Upper lobe of left lung (tissue), 6 donors: ENCODE data around the gene SMYD3. TPM values are rescaled to one million over a fixed set of nuclear protein-coding genes. Genes with fewer than 3 reads are reported as not detected.

ENCODE experiments used
- ATAC-seq, 2 donors: fragments of 200-7000 bp; cut with Tn5 transposase; one replicate each; pipeline ENCODE4 v1.9.1; 2022; ENCODE audit warnings: mild to moderate bottlenecking in 2 of 2, moderate library complexity in 2 of 2; ENCODE audit not compliant: low FRiP score in 2 of 2
- DNase-seq, 2 donors: peaks; one replicate each; pipeline ENCODE4 v3.0.0-alpha.2; 2019 to 2020
- H3K27ac ChIP-seq, 4 donors: fragments of 200-600 bp; sonication (generic); one replicate each; pipeline ENCODE4 v1.5.1; 2016 to 2019
- H3K27me3 ChIP-seq, 4 donors: fragments of 200-600 bp; sonication (generic); one replicate each; pipeline ENCODE4 v1.5.1; 2017 to 2019
- H3K36me3 ChIP-seq, 4 donors: fragments of 200-600 bp; sonication (generic); one replicate each; pipeline ENCODE4 v1.5.1; 2016 to 2019
- H3K4me1 ChIP-seq, 4 donors: fragments of 200-600 bp; sonication (generic); one replicate each; pipeline ENCODE4 v1.5.1; 2018 to 2019
- H3K4me3 ChIP-seq, 4 donors: fragments of 200-600 bp; sonication (generic); one replicate each; pipeline ENCODE4 v1.5.1; 2017 to 2019; ENCODE audit warnings: mild to moderate bottlenecking in 2 of 4, moderate library complexity in 1 of 4
- H3K9me3 ChIP-seq, 4 donors: fragments of 200-600 bp; sonication (generic); one replicate each; pipeline ENCODE4 v1.5.1; 2018 to 2019
- EP300 ChIP-seq, 4 donors: sonication (generic); formaldehyde crosslinking; IDR thresholded peaks; one replicate each; pipeline ENCODE4 v1.5.1; 2017; ENCODE audit warnings: antibody characterized with exemption in 4 of 4, control low read depth in 2 of 4
- POLR2A ChIP-seq, 4 donors: fragments of 450-650 bp; IDR thresholded peaks; one replicate each; pipeline ENCODE4 v1.5.1; 2016 to 2017; ENCODE audit warnings: antibody characterized with exemption in 4 of 4, mild to moderate bottlenecking in 2 of 4
- POLR2AphosphoS5 ChIP-seq, 2 donors: sonication (generic); formaldehyde crosslinking; IDR thresholded peaks; one replicate each; pipeline ENCODE4 v1.5.1; 2017; ENCODE audit warnings: antibody characterized with exemption in 2 of 2
- WGBS, 2 donors: methylation state at CpG; one replicate each; pipeline ENCODE4 v1.1.5; 2017 to 2018; 5-methylcytosine and 5-hydroxymethylcytosine counted together
- total RNA-seq, 6 donors: library from RNA; depleted of rRNA in 4 of 6; stranded (reverse); fragments of >200 nt in 4 of 6; gene quantifications; one replicate each; pipeline versions ENCODE4 v1.1.0 to v1.2.1, GENCODE V29; 2016 to 2021
- TF ChIP-seq, protein P1 (sequence below), 6 experiments: fragments of 450-650 bp in 4 of 6; fragments of 200-600 bp in 2 of 6; sonication (generic) in 2 of 6; IDR thresholded peaks; one replicate each; pipeline ENCODE4 v1.5.1; 2016 to 2019; ENCODE audit warnings: antibody characterized with exemption in 6 of 6
- donor health status: DM: no; HTN: no; CAD: no; lungs with moderate emphysema.
- donor health status: DM: no; HTN: yes; CAD: no; lungs with severe emphysema.

Gene SMYD3
- total RNA-seq, 6 donors from 2014 or later, result 22.7 to 109 (median 34.0) TPM

DNA sequence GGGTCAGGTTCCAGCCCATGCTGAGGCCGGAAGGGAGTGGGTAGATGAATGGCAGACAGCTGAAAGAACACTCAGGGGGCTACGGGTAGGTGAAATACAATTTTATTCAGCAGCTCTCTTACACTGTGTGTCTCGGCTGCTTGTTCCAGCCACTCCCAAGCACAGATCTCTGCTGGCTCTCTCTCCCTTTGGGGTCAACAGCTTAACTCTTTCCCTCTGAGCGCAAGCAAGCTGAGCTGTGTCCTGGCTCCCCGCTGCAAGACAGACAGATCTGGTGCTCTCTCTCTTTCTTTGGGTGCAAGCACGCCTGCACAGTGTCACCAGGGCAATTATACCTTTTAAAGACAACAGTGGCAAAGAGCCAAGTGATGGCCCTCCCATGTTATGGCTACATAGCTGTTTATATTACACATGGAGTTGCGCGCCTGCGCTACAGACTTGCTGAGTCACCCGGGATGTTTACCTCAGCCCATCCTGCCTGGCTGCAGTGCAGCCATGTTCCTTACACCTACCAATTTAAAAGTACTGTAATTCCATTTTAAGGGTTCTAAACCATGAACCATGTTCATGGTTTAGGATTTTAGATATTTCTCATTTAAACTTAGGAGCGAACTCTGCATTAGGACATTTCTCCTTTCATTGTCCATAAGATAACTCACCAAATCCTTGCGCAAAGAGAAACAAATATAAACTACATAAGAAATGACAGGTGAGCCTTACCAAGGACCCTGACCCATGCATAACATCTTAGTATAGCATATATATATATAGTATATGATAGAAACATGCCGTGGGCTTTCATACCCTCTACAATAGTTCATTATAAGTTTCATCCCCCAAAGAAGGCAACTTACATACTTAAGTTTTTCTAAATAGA is 396.5 kb downstream of the SMYD3 start:
- TF ChIP-seq EP300 (IDR thresholded peaks at IDR 0.05) (peak in 1 of 4 donors; percentile 72), POLR2AphosphoS5 (IDR thresholded peaks at IDR 0.05) (peak; percentile 26 to 84)
- TF ChIP-seq, protein P1, sequence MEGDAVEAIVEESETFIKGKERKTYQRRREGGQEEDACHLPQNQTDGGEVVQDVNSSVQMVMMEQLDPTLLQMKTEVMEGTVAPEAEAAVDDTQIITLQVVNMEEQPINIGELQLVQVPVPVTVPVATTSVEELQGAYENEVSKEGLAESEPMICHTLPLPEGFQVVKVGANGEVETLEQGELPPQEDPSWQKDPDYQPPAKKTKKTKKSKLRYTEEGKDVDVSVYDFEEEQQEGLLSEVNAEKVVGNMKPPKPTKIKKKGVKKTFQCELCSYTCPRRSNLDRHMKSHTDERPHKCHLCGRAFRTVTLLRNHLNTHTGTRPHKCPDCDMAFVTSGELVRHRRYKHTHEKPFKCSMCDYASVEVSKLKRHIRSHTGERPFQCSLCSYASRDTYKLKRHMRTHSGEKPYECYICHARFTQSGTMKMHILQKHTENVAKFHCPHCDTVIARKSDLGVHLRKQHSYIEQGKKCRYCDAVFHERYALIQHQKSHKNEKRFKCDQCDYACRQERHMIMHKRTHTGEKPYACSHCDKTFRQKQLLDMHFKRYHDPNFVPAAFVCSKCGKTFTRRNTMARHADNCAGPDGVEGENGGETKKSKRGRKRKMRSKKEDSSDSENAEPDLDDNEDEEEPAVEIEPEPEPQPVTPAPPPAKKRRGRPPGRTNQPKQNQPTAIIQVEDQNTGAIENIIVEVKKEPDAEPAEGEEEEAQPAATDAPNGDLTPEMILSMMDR (IDR thresholded peaks at IDR 0.05), result no peak
- no peaks in the 10 kb centered on the region for H3K9me3 ChIP-seq
- DNase-seq, result peak in 1 of 2 donors; percentile 25
- 69 to 81% methylated on average over 13 of the region's 13 CpGs for WGBS, 2 donors
- H3K27ac ChIP-seq, result peak overlapping the region in 3 of 4 donors; percentile 15 to 48 (median 37)
- no peaks in the 10 kb centered on the region for H3K36me3 ChIP-seq
- peaks cover 0 to 15% (median 12%) of the 10 kb centered on the region in 4 donors for H3K4me1 ChIP-seq
- H3K27me3 ChIP-seq, result no peaks in the 10 kb centered on the region
- H3K4me3 ChIP-seq, result no peak overlapping the region
- ATAC-seq, result peak in 1 of 2 donors; percentile 34

DNA sequence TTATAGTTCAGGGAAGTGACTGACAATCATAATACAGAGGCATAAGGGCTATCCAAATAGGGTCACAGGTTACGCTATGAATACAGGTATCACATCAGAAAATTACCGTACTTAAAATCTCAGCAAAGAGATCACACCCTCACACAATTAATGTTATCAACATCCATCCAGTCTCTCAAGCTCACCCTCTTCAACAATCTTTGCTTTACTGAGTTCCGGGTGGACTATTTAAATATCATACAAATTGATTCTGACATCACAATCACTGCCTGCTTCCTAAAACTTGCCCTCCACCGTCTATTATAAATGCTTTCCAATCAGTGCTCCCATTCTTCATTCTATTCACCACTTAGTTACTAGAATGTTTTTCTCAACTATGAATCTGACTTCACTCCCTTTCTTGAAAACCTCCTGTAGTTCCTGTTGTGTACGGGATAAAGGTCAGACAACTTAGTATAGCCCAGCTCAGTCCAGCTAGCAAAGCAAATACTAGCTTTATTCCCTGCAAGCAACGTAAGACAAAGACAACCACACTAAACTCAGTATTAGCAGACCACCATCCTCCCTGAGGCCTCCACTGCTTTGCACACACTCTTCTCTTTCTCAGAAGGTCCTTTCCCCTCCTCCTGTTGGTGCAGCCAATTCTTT is 398.7 kb downstream of the SMYD3 start:
- ATAC-seq (no peak), DNase-seq (no peak)
- H3K27me3 ChIP-seq, result no peaks in the 10 kb centered on the region
- no peaks in the 10 kb centered on the region for H3K36me3 ChIP-seq
- H3K9me3 ChIP-seq, result no peaks in the 10 kb centered on the region
- TF ChIP-seq POLR2AphosphoS5 (IDR thresholded peaks at IDR 0.05), result no peak
- TF ChIP-seq, protein P1 (IDR thresholded peaks at IDR 0.05), result no peak
- no peak for TF ChIP-seq EP300 (IDR thresholded peaks at IDR 0.05)
- no peak for TF ChIP-seq POLR2A (IDR thresholded peaks at IDR 0.05)
- no peak overlapping the region for H3K4me3 ChIP-seq
- WGBS, 2 donors, result 84 to 85% methylated on average over 6 of the region's 6 CpGs
- H3K4me1 ChIP-seq, result peaks cover 0 to 5% (median 4%) of the 10 kb centered on the region in 4 donors
- no peak overlapping the region for H3K27ac ChIP-seq

DNA sequence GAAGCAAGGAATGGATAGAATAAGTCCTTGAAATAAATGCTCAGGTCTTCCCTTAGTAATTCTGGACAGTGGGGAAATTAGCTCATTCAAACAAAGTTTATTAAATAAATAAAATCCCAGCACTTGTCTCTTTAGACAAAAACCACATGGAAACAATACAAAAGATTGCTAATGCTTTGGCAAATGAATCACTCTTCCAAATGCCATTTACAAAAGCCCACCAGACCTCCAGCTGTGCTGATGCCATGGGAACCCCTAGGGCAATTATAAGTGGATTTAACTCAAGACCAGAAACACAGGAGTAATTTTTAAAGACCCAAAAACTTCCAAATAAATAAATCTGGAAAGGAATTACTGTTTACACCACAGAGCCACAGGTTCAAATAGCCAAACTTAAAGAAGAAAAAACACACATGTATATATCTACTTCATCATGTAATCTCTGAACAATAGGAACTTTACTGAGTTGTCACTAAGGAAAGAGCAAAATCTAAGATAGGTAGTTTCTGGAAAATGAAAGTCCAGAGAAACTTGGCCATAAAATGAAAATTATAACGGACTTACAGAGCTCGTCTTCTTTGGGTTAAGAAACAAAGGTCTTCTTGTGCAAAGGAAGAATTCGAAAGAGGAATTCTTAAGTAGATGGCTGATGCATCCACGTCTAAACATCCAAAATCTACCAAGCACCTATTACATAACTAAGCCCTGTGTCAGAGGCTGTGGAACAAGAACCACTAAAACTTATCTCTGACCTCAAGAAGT is 399.4 kb downstream of the SMYD3 start:
- DNase-seq, result no peak
- H3K4me1 ChIP-seq, result peaks cover 0 to 5% (median 4%) of the 10 kb centered on the region in 4 donors
- no peak overlapping the region for H3K27ac ChIP-seq
- no peaks in the 10 kb centered on the region for H3K27me3 ChIP-seq
- 66 to 76% methylated on average over 4 of the region's 4 CpGs for WGBS, 2 donors
- no peaks in the 10 kb centered on the region for H3K36me3 ChIP-seq
- TF ChIP-seq, protein P1 (IDR thresholded peaks at IDR 0.05), result no peak
- no peak for TF ChIP-seq POLR2A (IDR thresholded peaks at IDR 0.05)
- TF ChIP-seq POLR2AphosphoS5 (IDR thresholded peaks at IDR 0.05), result no peak
- no peak for TF ChIP-seq EP300 (IDR thresholded peaks at IDR 0.05)
- H3K4me3 ChIP-seq, result no peak overlapping the region
- ATAC-seq, result no peak
- H3K9me3 ChIP-seq, result no peaks in the 10 kb centered on the region

DNA sequence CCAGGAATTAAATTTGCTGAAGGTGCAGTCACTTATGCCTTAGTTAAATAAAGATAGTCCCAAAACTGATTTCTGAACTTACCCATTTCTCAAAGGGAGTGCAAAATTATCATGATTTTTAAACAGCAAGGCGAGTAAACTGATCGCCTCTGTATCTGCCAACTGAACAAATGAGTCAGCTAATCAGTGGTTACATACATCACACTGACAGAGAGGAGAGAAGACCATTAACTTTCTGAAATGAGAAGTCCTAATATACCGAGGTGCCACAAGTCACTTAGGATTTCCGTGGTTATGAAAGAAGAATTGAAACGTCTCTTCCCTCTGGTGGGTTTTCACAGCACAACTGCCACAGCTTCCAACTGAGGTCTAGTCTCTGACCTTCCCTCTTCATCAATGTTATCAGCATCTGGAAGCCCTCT is 400.7 kb downstream of the SMYD3 start:
- H3K27ac ChIP-seq, result no peak overlapping the region
- H3K27me3 ChIP-seq, result no peaks in the 10 kb centered on the region
- WGBS, 2 donors, result 57 to 69% methylated on average over 5 of the region's 5 CpGs
- no peaks in the 10 kb centered on the region for H3K9me3 ChIP-seq
- no peak overlapping the region for H3K4me3 ChIP-seq
- peaks cover 0 to 5% (median 2%) of the 10 kb centered on the region in 4 donors for H3K4me1 ChIP-seq
- no peaks in the 10 kb centered on the region for H3K36me3 ChIP-seq
- DNase-seq (no peak), ATAC-seq (no peak)
- TF ChIP-seq EP300 (IDR thresholded peaks at IDR 0.05), result no peak
- TF ChIP-seq POLR2AphosphoS5 (IDR thresholded peaks at IDR 0.05), result no peak
- TF ChIP-seq POLR2A (IDR thresholded peaks at IDR 0.05), result no peak
- TF ChIP-seq, protein P1 (IDR thresholded peaks at IDR 0.05), result no peak
